Cortex of kidney (tissue), 1 donor: ENCODE data around the gene COL5A1.

Experiments
- DNase-seq: peaks from one replicate; lab custom pipeline; 2025; lab: John Stamatoyannopoulos, UW

COL5A1 gene

GRCh38 chr9:134728801-134729495 lies 87.3 kb downstream of the COL5A1 start:
- no peak for DNase-seq

- no peak for DNase-seq
These were observed 88.6 kb downstream of the COL5A1 start for GRCh38 chr9:134730011-134730760.

- DNase-seq = no peak
These were observed 89.3 kb downstream of the COL5A1 start for GRCh38 chr9:134730761-134731496.

GRCh38 chr9:134731497-134732391 lies 90.1 kb downstream of the COL5A1 start:
- no peak for DNase-seq

GRCh38 chr9:134732392-134733110 lies 90.9 kb downstream of the COL5A1 start:
- DNase-seq = no peak

GRCh38 chr9:134733480-134734232 lies 92.1 kb downstream of the COL5A1 start:
- DNase-seq = no peak

- DNase-seq = no peak
These were observed 92.7 kb downstream of the COL5A1 start for GRCh38 chr9:134734270-134734669.

- no peak for DNase-seq
These were observed 94.0 kb downstream of the COL5A1 start for GRCh38 chr9:134735441-134736175.

GRCh38 chr9:134736791-134737497 lies 95.3 kb downstream of the COL5A1 start:
- DNase-seq = no peak

GRCh38 chr9:134737842-134738580 lies 96.4 kb downstream of the COL5A1 start:
- DNase-seq = no peak

- no peak for DNase-seq
These were observed 97.5 kb downstream of the COL5A1 start for GRCh38 chr9:134738869-134739659.

GRCh38 chr9:134739660-134739968 lies 98.0 kb downstream of the COL5A1 start:
- no peak for DNase-seq

- DNase-seq = no peak
These were observed 98.5 kb downstream of the COL5A1 start for GRCh38 chr9:134740071-134740470.

GRCh38 chr9:134741846-134742245 lies 100.2 kb downstream of the COL5A1 start:
- no peak for DNase-seq

GRCh38 chr9:134742822-134743535 lies 101.4 kb downstream of the COL5A1 start:
- no peak for DNase-seq

GRCh38 chr9:134743853-134744252 lies 102.2 kb downstream of the COL5A1 start:
- DNase-seq = no peak
